Endothelial cell of hepatic sinusoid (primary cell): ENCODE data around the gene SBNO2.

Experiments used
- in situ Hi-C: cut with HindIII; loops from 2 replicates; pipeline ENCODE4 v1.10.0; 2017; ENCODE audit warnings: low sequenced_read_pairs

Gene SBNO2

GRCh38 chr19:1064661-1065605 lies 109.1 kb downstream of the SBNO2 start:
- in situ Hi-C loops = no loop called here

GRCh38 chr19:1063909-1064660 lies 110.0 kb downstream of the SBNO2 start:
- in situ Hi-C loops = no loop called here

DNA sequence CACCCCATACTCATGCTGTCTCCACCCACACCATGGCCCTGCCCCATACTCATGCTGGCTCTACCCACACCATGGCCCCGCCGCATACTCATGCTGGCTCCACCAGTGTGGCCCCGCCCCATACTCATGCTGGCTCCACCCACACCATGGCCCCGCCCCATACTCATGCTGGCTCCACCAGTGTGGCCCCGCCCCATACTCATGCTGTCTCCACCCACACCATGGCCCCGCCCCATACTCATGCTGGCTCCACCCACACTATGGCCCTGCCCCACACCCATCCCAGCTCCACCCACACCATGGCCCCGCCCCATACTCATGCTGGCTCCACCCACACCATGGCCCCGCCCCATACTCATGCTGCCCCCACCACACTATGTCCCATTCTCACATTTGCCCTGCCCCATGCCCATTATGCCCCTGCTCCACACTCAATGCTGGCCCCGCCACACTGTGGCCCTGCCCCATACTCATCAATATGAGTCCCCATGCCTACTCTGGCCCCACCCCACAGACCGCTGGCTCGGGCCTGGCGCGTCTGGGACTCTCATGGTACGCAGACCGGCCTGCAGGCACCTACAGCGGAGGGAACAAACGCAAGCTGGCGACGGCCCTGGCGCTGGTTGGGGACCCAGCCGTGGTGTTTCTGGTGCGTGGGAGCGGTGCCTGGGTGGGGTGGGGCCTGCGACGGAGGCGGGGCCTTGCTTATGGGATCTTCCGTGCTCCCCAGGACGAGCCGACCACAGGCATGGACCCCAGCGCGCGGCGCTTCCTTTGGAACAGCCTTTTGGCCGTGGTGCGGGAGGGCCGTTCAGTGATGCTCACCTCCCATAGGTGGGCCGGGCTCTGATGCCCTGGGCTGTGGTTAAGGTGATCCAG lies 110.8 kb downstream of the SBNO2 start:
- in situ Hi-C loops = no loop called here

GRCh38 chr19:1062387-1063029 lies 111.6 kb downstream of the SBNO2 start:
- in situ Hi-C loops = no loop called here

GRCh38 chr19:1061987-1062386 lies 112.1 kb downstream of the SBNO2 start:
- in situ Hi-C loops = no loop called here

GRCh38 chr19:1060689-1061088 lies 113.4 kb downstream of the SBNO2 start:
- in situ Hi-C loops = no loop called here

DNA sequence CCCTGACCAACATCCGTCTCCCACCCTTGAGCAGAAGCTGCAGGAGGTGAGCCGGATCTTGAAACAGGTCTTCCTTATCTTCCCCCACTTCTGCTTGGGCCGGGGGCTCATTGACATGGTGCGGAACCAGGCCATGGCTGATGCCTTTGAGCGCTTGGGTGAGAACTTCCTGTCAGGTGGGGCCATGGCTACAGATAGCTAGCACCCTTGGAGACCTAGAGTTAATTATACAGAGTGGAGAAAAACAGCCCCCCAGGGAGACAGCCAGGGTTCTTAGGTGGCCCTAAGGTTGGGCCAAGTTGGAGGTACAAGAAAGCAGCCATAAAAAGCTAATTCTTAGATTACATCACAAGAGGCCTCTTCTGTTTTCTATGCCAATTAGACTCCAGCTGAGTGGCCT lies 116.0 kb downstream of the SBNO2 start:
- in situ Hi-C loops = no loop called here
